Mammary epithelial cell (primary cell): ENCODE measurements around the gene CLTCL1.

Source experiments
- EZH2 ChIP-seq: IDR thresholded peaks from 2 replicates; pipeline ENCODE4 v1.6.1; 2012; ENCODE audit warnings: low read length, inconsistent platforms, borderline replicate concordance
- TF ChIP-seq, protein P1 (sequence below), 2 donors: IDR thresholded peaks in 1 of 2; conservative IDR thresholded peaks in 1 of 2; 2 replicates each; pipeline ENCODE4 v1.5.1; 2011 to 2012; ENCODE audit warnings: inconsistent platforms in 2 of 2, low read length in 2 of 2, mild to moderate bottlenecking in 2 of 2, control low read depth in 1 of 2, low read depth in 1 of 2; ENCODE audit not compliant: insufficient read depth in 1 of 2; ENCODE audit errors: extremely low read depth in 1 of 2

DNA sequence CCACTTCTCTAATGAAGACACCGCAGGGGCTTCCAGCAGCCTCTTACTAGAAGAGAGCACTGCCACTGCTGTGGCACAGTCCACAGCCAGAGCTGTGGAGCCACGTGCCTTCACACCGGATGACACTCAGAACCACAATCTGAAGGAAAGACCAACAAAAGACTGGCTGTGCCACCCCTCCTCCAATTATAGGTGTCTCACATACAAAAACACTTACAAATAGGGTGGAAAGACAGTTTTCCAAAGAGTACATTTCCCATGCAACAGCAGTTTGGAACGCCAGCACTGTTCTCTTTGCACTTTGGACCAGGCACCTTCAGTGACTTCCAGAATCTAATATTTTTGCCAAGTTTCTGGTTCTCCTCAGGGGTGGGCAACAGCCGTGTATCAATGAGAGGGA, 74.9 kb downstream of the CLTCL1 start:
- TF ChIP-seq, protein P1, sequence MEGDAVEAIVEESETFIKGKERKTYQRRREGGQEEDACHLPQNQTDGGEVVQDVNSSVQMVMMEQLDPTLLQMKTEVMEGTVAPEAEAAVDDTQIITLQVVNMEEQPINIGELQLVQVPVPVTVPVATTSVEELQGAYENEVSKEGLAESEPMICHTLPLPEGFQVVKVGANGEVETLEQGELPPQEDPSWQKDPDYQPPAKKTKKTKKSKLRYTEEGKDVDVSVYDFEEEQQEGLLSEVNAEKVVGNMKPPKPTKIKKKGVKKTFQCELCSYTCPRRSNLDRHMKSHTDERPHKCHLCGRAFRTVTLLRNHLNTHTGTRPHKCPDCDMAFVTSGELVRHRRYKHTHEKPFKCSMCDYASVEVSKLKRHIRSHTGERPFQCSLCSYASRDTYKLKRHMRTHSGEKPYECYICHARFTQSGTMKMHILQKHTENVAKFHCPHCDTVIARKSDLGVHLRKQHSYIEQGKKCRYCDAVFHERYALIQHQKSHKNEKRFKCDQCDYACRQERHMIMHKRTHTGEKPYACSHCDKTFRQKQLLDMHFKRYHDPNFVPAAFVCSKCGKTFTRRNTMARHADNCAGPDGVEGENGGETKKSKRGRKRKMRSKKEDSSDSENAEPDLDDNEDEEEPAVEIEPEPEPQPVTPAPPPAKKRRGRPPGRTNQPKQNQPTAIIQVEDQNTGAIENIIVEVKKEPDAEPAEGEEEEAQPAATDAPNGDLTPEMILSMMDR (conservative IDR thresholded peaks at IDR 0.05 in 1 of 2, IDR thresholded peaks at IDR 0.05 in 1 of 2; ENCODE audit: extremely low read depth in 1 of 2, insufficient read depth in 1 of 2, low read depth in 1 of 2, low read length in 2 of 2) = no peak
- no peak for TF ChIP-seq EZH2
